ENCODE data around the gene HHATL.

Gene HHATL

GRCh38 chr3:42670670-42671069 lies 31.9 kb downstream of the HHATL start:
- Histone ChIP-seq H3K9me3 (ENCODE audit: control insufficient read depth, low read depth, low read length) (no peaks in the 10 kb centered on the region), H3K36me3 (ENCODE audit: control insufficient read depth, low read depth, low read length) (no peaks in the 10 kb centered on the region), H3K27ac (ENCODE audit: low read length) (no peak overlapping the region), H3K4me3 (ENCODE audit: low read length) (no peak overlapping the region), H3K4me1 (ENCODE audit: control insufficient read depth, low read depth, low read length) (no peaks in the 10 kb centered on the region), H3K9ac (ENCODE audit: low read length) (no peak overlapping the region), H3K27me3 (ENCODE audit: control insufficient read depth, insufficient read depth, low read length) (no peaks in the 10 kb centered on the region)

GRCh38 chr3:42670051-42670576 lies 32.5 kb downstream of the HHATL start:
- H3K4me1 ChIP-seq (ENCODE audit: control insufficient read depth, low read depth, low read length), result no peaks in the 10 kb centered on the region
- H3K4me3 ChIP-seq (ENCODE audit: low read length), result no peak overlapping the region
- no peak overlapping the region for H3K27ac ChIP-seq (ENCODE audit: low read length)
- no peak overlapping the region for H3K9ac ChIP-seq (ENCODE audit: low read length)
- no peaks in the 10 kb centered on the region for H3K36me3 ChIP-seq (ENCODE audit: control insufficient read depth, low read depth, low read length)
- no peaks in the 10 kb centered on the region for H3K27me3 ChIP-seq (ENCODE audit: control insufficient read depth, insufficient read depth, low read length)
- no peaks in the 10 kb centered on the region for H3K9me3 ChIP-seq (ENCODE audit: control insufficient read depth, low read depth, low read length)

GRCh38 chr3:42668793-42669217 lies 33.8 kb downstream of the HHATL start:
- no peak overlapping the region for H3K27ac ChIP-seq (ENCODE audit: low read length)
- H3K9ac ChIP-seq (ENCODE audit: low read length), result no peak overlapping the region
- no peaks in the 10 kb centered on the region for H3K27me3 ChIP-seq (ENCODE audit: control insufficient read depth, insufficient read depth, low read length)
- no peaks in the 10 kb centered on the region for H3K9me3 ChIP-seq (ENCODE audit: control insufficient read depth, low read depth, low read length)
- H3K4me3 ChIP-seq (ENCODE audit: low read length), result no peak overlapping the region
- H3K4me1 ChIP-seq (ENCODE audit: control insufficient read depth, low read depth, low read length), result no peaks in the 10 kb centered on the region
- H3K36me3 ChIP-seq (ENCODE audit: control insufficient read depth, low read depth, low read length), result no peaks in the 10 kb centered on the region

- H3K36me3 ChIP-seq (ENCODE audit: control insufficient read depth, low read depth, low read length), result no peaks in the 10 kb centered on the region
- H3K4me3 ChIP-seq (ENCODE audit: low read length), result no peak overlapping the region
- H3K27me3 ChIP-seq (ENCODE audit: control insufficient read depth, insufficient read depth, low read length), result no peaks in the 10 kb centered on the region
- H3K4me1 ChIP-seq (ENCODE audit: control insufficient read depth, low read depth, low read length), result no peaks in the 10 kb centered on the region
- H3K9me3 ChIP-seq (ENCODE audit: control insufficient read depth, low read depth, low read length), result no peaks in the 10 kb centered on the region
- no peak overlapping the region for H3K9ac ChIP-seq (ENCODE audit: low read length)
- H3K27ac ChIP-seq (ENCODE audit: low read length), result no peak overlapping the region
Observed at GRCh38 chr3:42668413-42668760, 34.2 kb downstream of the HHATL start.

- H3K9ac ChIP-seq (ENCODE audit: low read length), result no peak overlapping the region
Observed at GRCh38 chr3:42667523-42668412, 34.8 kb downstream of the HHATL start.

GRCh38 chr3:42667096-42667522 lies 35.5 kb downstream of the HHATL start:
- no peak overlapping the region for H3K27ac ChIP-seq (ENCODE audit: low read length)
- no peak overlapping the region for H3K9ac ChIP-seq (ENCODE audit: low read length)
- no peaks in the 10 kb centered on the region for H3K9me3 ChIP-seq (ENCODE audit: control insufficient read depth, low read depth, low read length)
- no peaks in the 10 kb centered on the region for H3K27me3 ChIP-seq (ENCODE audit: control insufficient read depth, insufficient read depth, low read length)
- H3K4me3 ChIP-seq (ENCODE audit: low read length), result no peak overlapping the region
- H3K4me1 ChIP-seq (ENCODE audit: control insufficient read depth, low read depth, low read length), result no peaks in the 10 kb centered on the region
- no peaks in the 10 kb centered on the region for H3K36me3 ChIP-seq (ENCODE audit: control insufficient read depth, low read depth, low read length)

More at GRCh38 chr3:42667523-42668412, 34.8 kb downstream of the HHATL start:
- Histone ChIP-seq H3K4me1 (ENCODE audit: control insufficient read depth, low read depth, low read length) (no peaks in the 10 kb centered on the region), H3K4me3 (ENCODE audit: low read length) (no peak overlapping the region), H3K36me3 (ENCODE audit: control insufficient read depth, low read depth, low read length) (no peaks in the 10 kb centered on the region), H3K9me3 (ENCODE audit: control insufficient read depth, low read depth, low read length) (no peaks in the 10 kb centered on the region), H3K27ac (ENCODE audit: low read length) (no peak overlapping the region), H3K27me3 (ENCODE audit: control insufficient read depth, insufficient read depth, low read length) (no peaks in the 10 kb centered on the region)

- Histone ChIP-seq H3K4me3 (ENCODE audit: low read length) (no peak overlapping the region), H3K9ac (ENCODE audit: low read length) (no peak overlapping the region), H3K36me3 (ENCODE audit: control insufficient read depth, low read depth, low read length) (no peaks in the 10 kb centered on the region), H3K27ac (ENCODE audit: low read length) (no peak overlapping the region), H3K9me3 (ENCODE audit: control insufficient read depth, low read depth, low read length) (no peaks in the 10 kb centered on the region), H3K27me3 (ENCODE audit: control insufficient read depth, insufficient read depth, low read length) (no peaks in the 10 kb centered on the region), H3K4me1 (ENCODE audit: control insufficient read depth, low read depth, low read length) (no peaks in the 10 kb centered on the region)
Observed at GRCh38 chr3:42666577-42666998, 36.0 kb downstream of the HHATL start.

- Histone ChIP-seq H3K27ac (ENCODE audit: low read length) (no peak overlapping the region), H3K9me3 (ENCODE audit: control insufficient read depth, low read depth, low read length) (no peaks in the 10 kb centered on the region), H3K27me3 (ENCODE audit: control insufficient read depth, insufficient read depth, low read length) (no peaks in the 10 kb centered on the region), H3K4me3 (ENCODE audit: low read length) (no peak overlapping the region), H3K36me3 (ENCODE audit: control insufficient read depth, low read depth, low read length) (no peaks in the 10 kb centered on the region), H3K4me1 (ENCODE audit: control insufficient read depth, low read depth, low read length) (no peaks in the 10 kb centered on the region), H3K9ac (ENCODE audit: low read length) (no peak overlapping the region)
Observed at GRCh38 chr3:42666022-42666421, 36.6 kb downstream of the HHATL start.

GRCh38 chr3:42665050-42665878 lies 37.3 kb downstream of the HHATL start:
- Histone ChIP-seq H3K36me3 (ENCODE audit: control insufficient read depth, low read depth, low read length) (no peaks in the 10 kb centered on the region), H3K4me3 (ENCODE audit: low read length) (no peak overlapping the region), H3K9ac (ENCODE audit: low read length) (no peak overlapping the region), H3K27ac (ENCODE audit: low read length) (no peak overlapping the region), H3K4me1 (ENCODE audit: control insufficient read depth, low read depth, low read length) (no peaks in the 10 kb centered on the region), H3K9me3 (ENCODE audit: control insufficient read depth, low read depth, low read length) (no peaks in the 10 kb centered on the region), H3K27me3 (ENCODE audit: control insufficient read depth, insufficient read depth, low read length) (no peaks in the 10 kb centered on the region)

GRCh38 chr3:42664438-42664803 lies 38.2 kb downstream of the HHATL start:
- no peak overlapping the region for H3K9ac ChIP-seq (ENCODE audit: low read length)

GRCh38 chr3:42663581-42664437 lies 38.8 kb downstream of the HHATL start:
- no peaks in the 10 kb centered on the region for H3K9me3 ChIP-seq (ENCODE audit: control insufficient read depth, low read depth, low read length)
- H3K9ac ChIP-seq (ENCODE audit: low read length), result no peak overlapping the region
- H3K36me3 ChIP-seq (ENCODE audit: control insufficient read depth, low read depth, low read length), result no peaks in the 10 kb centered on the region
- H3K27me3 ChIP-seq (ENCODE audit: control insufficient read depth, insufficient read depth, low read length), result no peaks in the 10 kb centered on the region
- no peak overlapping the region for H3K27ac ChIP-seq (ENCODE audit: low read length)
- no peaks in the 10 kb centered on the region for H3K4me1 ChIP-seq (ENCODE audit: control insufficient read depth, low read depth, low read length)
- no peak overlapping the region for H3K4me3 ChIP-seq (ENCODE audit: low read length)

More at GRCh38 chr3:42664438-42664803, 38.2 kb downstream of the HHATL start:
- no peaks in the 10 kb centered on the region for H3K4me1 ChIP-seq (ENCODE audit: control insufficient read depth, low read depth, low read length)
- H3K9me3 ChIP-seq (ENCODE audit: control insufficient read depth, low read depth, low read length), result no peaks in the 10 kb centered on the region
- no peak overlapping the region for H3K27ac ChIP-seq (ENCODE audit: low read length)
- no peaks in the 10 kb centered on the region for H3K36me3 ChIP-seq (ENCODE audit: control insufficient read depth, low read depth, low read length)
- no peak overlapping the region for H3K4me3 ChIP-seq (ENCODE audit: low read length)
- H3K27me3 ChIP-seq (ENCODE audit: control insufficient read depth, insufficient read depth, low read length), result no peaks in the 10 kb centered on the region
